ENCODE data around the gene CD300A.

DNA sequence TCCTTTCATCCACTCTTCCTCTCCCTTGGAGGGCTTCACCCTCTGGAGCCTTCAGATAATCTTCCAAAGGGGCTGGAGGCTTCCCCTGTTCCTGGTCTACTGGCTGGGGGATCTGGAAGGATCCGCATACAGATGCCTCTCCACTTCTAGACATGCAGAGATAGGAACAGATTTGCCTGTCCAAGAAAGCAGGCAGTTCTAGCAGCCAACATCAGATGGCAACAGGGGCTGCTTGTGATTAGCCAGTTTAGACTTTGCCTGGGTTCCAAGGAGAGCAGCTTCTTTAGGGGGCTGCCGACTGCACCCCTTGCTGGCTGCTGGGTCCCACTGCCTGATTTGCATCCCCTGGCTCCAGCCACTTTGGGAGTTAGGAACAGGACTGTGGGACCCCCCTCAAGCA is 6.2 kb upstream of the CD300A start:
- TF ChIP-seq, protein P1, sequence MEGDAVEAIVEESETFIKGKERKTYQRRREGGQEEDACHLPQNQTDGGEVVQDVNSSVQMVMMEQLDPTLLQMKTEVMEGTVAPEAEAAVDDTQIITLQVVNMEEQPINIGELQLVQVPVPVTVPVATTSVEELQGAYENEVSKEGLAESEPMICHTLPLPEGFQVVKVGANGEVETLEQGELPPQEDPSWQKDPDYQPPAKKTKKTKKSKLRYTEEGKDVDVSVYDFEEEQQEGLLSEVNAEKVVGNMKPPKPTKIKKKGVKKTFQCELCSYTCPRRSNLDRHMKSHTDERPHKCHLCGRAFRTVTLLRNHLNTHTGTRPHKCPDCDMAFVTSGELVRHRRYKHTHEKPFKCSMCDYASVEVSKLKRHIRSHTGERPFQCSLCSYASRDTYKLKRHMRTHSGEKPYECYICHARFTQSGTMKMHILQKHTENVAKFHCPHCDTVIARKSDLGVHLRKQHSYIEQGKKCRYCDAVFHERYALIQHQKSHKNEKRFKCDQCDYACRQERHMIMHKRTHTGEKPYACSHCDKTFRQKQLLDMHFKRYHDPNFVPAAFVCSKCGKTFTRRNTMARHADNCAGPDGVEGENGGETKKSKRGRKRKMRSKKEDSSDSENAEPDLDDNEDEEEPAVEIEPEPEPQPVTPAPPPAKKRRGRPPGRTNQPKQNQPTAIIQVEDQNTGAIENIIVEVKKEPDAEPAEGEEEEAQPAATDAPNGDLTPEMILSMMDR (conservative IDR thresholded peaks at IDR 0.05): no peak
- TF ChIP-seq ZFX (IDR thresholded peaks at IDR 0.05): no peak

Measured in C4-2B (cell line).